AG08396 (cell line): Measurements from ENCODE around the gene NKPD1.
A peak's percentile ranks its signal among the peaks of the same experiment; 100 is the strongest.

Experiments
- DNase-seq: peaks from one replicate; pipeline ENCODE4 v3.0.0; 2012; ENCODE audit warnings: low spot score, mixed read lengths

Gene NKPD1

GRCh38 chr19:45172611-45173208 lies 11.9 kb upstream of the NKPD1 start:
- DNase-seq = no peak

- DNase-seq = no peak
Observed at GRCh38 chr19:45172173-45172572, 11.4 kb upstream of the NKPD1 start.

DNA sequence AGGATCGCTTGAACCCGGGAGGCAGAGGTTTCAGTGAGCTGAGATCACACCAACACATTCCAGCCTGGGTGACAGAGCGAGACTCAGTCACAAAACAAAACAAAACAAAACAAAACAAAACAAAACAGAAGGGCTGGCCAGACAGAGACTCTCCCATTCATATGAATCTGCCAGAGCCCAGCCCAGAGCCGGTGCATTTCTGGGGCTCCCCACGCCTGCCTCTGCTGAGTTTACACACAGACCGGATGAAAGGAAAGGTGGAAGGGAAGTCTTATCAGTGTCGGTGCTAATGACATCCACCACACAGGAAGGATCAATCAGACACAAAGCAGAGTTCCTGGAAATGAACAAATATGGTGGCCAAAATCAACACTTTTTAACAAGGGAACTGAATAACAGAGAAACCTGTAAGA lies 10.4 kb upstream of the NKPD1 start:
- DNase-seq = no peak

DNA sequence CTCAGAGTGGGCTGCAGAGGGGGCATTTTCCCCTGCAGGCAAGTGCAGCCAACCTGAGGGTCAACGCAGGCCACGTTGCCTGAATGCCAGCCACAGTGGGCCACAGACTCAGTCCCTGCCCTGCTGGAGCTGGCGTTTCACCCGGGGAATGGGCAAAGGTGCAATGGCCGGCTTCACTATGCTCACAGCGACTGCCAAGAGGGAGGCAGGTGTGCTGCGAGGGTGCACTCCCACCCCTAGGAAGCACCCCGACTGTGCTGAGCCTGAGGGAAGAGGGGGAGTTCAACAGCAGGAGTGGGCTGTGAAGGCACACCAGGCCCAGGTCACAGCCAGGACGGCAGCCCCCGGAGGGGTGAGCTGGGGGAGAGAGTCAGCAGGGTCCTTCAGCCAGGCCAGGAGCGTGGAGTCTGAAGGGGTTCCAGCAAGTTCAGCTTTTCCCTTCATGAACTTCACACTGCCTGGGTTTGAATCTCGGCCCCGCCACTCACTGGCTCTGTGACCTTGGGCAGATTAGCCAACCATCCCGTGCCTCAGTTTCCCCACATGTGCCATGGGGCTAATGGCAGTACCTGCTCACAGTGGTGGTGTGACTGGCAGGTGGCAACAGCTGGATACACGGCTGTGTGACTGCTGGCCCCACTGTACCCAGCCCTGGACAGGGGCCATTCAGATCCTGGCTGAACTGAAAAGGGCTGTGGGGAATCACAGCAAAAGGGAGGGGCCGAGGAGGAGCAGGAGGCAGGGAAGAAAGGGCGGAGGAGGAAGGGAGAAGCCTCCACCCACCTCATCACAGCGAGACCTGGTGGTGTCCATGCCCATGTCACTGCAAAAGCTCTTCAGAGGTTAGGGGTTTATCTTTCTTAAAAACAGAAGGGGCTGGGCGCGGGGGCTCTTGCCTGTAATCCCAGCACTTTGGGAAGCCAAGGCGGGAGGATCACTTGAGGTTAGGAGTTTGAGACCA lies 9.6 kb upstream of the NKPD1 start:
- DNase-seq = no peak

DNA sequence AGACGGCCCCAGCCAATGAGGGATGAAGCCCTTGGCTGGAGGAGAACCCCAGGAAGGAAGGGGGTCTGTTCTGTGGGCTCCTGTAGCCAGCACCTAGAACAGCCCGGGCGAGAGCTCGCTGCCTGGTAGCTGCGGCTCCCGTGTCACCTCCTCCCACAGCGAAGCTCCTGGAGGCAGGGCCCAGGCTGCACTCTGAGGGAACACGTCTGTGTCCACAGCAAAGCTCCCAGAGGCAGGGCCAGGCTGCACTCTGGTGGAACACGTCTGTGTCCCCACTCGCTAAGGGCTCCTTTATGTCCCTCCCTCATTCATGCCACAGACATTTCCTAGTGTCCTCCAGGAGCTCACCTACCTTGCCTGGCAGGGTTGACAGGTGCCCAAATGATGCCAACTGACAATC lies 8.8 kb upstream of the NKPD1 start:
- no peak for DNase-seq

DNA sequence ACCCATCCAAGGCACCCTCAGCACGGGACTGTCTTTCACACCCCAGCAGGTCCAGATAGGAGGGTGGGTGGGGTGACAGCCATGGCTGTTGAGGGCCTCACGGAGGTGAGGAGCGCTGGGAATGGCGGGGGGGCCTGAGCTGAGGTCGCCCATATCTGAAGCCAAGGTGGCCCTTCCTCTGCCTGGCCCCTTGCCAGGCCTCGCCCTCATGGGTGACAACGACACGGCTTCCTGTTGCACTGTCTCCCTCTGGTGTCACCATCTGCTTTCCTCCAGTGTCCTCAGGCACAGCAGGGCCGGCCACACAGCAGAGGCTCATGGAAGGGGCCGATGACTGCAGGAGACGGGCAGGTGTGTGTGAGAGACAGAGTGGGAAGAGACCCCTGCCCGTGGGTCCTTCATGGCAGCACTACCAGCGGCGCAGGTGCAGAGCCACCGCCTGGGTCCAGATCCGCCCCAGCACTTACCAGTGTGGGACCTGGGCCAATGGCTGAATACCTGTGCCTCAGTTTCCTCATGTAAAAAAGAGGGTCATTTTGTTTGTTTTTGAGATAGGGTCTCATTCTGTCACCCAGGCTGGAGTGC lies 8.1 kb upstream of the NKPD1 start:
- no peak for DNase-seq

DNA sequence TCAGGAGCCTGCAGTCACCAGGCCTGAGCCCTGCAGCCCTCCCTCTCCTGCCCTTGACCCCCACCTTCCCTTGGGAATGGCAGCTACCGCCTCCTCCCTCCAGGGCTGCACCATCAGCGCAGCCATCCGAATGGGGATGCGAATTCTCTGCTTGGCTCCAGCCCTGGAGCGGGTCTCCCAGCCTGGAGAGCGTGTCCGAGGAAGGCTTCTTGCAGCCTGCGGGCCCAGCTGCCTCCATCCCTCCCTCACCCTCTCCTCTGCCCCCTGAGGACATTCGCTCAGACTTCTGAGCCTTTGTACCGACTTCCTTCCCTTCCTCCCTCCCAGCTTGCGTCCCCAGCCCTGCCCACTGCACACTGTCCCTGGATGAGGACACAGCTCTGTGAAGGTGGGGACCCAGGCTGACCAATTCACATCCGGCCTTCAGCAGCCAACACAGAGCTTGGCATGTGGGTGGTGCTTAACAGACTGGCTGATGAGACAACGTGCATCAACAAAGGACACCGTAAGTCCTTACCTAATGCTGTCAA lies 6.0 kb upstream of the NKPD1 start:
- DNase-seq = no peak

GRCh38 chr19:45164577-45165335 lies 4.0 kb upstream of the NKPD1 start:
- DNase-seq = no peak

DNA sequence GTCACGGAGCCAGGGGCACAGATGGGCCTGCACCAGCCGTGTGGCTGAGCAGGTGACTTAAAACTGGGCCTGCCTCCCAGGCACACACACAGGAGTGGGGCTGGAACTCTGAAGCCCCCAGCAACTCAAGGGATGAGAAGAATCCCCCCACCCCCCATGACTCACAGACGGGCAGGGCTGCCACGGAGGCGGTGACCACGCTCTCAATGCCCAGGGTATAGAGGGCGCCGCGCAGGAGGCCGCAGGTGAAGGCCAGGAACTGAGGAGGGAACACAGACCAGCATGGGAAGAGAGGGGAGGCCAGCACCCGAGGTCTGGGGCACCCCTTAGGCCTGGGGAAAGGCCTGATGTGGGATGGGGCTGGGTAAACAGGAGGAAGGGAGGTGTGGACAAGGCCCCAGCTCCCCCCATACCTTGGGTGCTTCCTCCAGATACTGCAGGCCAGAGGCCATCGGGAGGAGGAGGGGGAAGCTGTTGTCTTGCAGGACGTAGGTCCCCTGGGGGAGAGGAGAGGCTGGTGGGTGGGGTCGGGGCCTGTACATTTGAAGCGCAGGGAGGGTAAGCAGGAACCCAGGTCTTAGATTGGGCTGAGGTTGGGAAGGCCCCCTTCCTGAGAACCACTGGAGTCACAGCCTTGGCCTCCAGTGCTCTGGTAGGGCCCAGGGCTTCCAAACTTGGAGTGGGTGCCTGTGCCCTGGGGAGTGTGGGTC lies 3.1 kb upstream of the NKPD1 start:
- DNase-seq = no peak

DNA sequence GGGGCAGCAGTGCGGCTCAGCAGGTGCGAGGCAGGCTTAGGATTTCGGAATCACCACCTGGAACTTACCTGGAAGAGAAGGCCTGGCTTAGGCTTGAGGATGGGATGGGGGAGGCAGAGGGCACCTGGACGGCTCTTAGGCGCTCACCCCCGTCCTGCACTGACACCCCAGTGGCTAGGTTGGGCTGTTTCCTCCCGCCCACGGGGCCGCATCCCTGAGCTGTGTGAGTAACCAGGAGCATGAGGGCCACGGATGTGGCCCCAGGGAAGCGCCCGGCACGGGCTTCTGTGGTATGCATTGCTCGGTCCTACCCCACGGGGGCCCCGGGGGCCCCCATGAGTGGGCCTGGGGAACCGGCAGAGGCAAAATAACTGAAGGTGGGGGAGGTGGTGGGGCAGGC lies 2.4 kb upstream of the NKPD1 start:
- no peak for DNase-seq

- no peak for DNase-seq
Observed at GRCh38 chr19:45162608-45163143, 1.9 kb upstream of the NKPD1 start.

GRCh38 chr19:45161738-45162607 lies 1.2 kb upstream of the NKPD1 start:
- peak; percentile 68 for DNase-seq

GRCh38 chr19:45159971-45160324 lies 834 bp downstream of the NKPD1 start:
- no peak for DNase-seq

DNA sequence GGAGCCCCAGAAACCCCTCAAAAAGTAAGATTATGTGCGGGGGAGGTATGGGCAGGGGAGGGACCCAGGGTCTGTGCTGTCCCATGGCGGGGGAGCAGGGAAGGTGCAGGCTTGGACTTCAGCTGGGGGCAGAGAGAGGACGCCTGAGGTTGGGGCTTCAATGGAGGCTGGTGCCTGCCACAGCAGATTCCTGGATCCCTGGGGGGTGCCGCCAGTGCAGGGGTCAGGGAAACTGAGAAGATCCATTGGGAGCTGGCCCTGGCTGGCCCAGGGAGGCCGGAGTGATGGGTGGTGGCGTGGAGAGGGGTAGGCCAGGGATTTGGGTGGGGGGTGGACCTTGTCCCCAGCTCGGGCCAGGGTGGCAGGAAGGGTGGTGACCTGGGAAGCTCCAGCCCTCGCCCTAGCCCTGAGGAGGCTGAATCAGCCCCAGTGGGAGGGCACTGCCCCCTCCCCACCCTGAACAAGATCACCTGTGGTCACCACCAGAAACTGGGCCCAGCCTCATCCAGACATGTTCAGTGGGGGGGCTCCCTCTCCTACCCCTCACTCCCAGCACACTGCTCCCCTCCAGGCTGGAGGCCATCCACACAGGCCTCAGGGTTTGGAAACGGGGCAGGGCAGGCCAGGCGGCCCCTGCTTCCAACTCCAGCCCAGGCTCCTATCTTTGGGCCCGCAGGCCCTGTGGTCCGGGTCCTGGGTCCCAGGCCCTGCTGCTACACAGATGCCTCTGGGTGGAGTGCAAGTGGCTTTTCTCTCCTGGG lies 1.4 kb downstream of the NKPD1 start:
- no peak for DNase-seq

DNA sequence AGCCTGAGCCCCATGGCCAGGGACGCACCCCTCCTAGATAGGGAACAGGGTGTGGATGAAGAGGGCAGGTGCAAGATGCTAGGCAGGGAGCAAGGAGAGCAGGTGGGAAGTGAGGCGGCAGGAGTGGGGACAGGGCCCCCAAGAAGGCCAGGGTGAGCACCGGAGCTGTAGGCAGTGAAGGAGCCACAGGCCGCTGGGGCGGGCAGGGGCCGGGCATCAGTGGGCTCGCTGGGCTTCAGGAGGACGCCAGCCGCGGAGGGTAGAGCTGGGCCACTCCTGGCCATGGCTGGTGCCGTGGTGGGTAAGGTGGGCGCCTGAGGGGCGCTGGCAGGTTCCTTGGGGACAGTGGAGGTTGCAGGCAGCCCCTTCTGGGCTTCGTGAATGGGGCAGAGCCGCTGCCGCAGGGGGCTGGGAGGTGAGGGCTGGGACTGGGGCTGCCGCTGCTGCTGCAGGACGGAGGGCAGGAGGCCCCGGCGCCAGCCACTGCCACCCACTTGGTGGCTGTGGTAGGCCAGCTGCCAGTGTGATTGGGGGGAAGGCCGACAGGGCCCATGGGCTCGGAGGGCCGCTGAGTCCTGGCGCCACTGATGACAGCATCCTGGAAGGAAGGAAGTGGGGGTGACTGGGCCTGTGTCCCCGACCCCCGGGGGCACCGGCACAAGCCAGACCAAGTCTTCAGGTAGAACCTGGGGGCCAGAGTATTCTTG lies 2.1 kb downstream of the NKPD1 start:
- DNase-seq = no peak

DNA sequence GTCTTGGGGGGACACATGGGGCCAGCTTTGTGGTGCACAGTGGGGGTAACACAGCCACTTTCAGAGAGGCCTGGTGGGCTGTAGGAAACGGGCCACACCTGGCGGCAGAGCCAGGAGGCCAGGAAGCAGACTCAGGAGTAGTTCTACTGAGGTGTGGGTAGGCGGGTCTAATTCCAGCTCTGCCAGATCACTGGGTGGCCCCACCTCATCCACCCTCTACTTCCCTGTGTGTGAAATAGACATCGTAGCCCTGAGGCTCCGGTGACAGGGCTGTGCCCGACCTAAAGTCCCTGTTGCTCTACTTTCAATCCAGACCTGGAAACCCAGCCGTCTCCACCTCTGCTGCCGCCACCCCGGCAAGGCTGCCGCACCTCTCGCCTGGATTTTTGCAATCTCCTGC lies 4.0 kb downstream of the NKPD1 start:
- no peak for DNase-seq

DNA sequence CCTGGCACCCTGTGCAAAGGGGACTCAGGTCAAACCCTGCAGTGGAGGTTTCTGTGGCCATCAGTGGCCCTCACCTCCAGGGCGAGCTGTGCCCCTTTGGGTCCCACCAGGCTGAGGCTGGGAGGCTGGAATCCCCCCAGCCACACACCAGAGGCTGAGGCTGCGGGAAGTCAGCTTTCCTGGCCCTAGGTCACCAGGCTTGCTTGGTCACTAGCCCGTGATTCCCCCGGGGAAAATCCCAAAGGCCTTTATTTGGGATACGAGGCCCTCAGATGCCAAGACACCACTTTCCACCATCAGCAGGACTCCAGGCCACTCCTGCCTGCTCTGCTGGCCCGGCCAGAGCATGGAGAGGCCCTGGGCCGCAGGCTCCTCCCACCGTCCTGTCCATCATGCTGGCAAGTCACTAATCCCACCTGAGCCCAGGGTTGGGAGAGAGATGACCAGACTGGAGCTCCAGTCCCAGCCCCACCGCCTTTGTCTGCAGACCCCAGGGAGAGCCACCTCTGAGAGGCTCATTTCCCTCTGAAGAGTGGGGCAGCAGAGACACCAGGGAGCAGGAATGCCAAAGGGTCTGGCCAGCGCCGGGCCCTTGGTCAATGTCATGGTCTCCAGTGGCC lies 4.7 kb downstream of the NKPD1 start:
- no peak for DNase-seq

- peak; percentile 78 for DNase-seq
Observed at GRCh38 chr19:45154064-45154827, 6.5 kb downstream of the NKPD1 start.
